ENCODE results near the gene CCDC192.

DNA sequence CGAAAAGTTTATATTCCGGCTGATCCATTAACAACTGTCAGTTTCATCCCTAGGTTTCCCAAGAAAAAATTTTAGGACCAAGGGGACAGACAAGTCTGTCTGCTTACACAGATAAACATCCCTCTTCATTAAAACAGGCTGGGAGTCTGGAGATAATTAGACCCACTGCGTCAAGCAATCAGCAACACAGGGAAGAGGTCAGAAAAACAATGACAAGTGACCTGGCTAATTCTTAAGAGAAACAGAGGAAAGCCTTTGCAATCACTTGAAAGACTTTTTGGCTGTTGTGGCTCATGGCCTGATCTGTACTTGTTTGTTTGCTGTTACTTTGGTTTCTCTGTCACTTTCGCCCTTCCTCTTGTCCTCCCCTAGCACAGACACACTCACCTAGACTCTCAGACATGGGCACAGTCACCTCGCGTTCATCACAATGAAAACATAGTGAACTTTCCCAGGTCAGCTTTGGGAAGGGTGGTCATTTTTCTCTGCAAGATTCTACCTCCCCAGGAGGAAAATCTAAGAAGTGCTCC is 2.9 kb upstream of the CCDC192 start:
- TF ChIP-seq, protein P1, sequence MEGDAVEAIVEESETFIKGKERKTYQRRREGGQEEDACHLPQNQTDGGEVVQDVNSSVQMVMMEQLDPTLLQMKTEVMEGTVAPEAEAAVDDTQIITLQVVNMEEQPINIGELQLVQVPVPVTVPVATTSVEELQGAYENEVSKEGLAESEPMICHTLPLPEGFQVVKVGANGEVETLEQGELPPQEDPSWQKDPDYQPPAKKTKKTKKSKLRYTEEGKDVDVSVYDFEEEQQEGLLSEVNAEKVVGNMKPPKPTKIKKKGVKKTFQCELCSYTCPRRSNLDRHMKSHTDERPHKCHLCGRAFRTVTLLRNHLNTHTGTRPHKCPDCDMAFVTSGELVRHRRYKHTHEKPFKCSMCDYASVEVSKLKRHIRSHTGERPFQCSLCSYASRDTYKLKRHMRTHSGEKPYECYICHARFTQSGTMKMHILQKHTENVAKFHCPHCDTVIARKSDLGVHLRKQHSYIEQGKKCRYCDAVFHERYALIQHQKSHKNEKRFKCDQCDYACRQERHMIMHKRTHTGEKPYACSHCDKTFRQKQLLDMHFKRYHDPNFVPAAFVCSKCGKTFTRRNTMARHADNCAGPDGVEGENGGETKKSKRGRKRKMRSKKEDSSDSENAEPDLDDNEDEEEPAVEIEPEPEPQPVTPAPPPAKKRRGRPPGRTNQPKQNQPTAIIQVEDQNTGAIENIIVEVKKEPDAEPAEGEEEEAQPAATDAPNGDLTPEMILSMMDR (conservative IDR thresholded peaks at IDR 0.05 in 1 of 2, IDR thresholded peaks at IDR 0.05 in 1 of 2; ENCODE audit: extremely low read depth in 1 of 2, insufficient read depth in 1 of 2, low read depth in 1 of 2, low read length in 2 of 2) = no peak
- no peak for TF ChIP-seq EZH2 (IDR thresholded peaks at IDR 0.05; ENCODE audit: borderline replicate concordance, low read length)

All from mammary epithelial cell (primary cell).